SJCRH30 (cell line): ENCODE measurements around the gene SFT2D1. TPM values are rescaled to one million over a fixed set of nuclear protein-coding genes. Genes with fewer than 3 reads are reported as not detected.

Experiments
- DNase-seq, 2 experiments: peaks; one replicate each; pipeline ENCODE4 v3.0.0-alpha.2; 2015 to 2020
- H3K27ac ChIP-seq: fragments of 250-450 bp; sonication (Bioruptor Pico); 2 replicates; pipeline ENCODE4 v1.5.1; 2020; ENCODE audit warnings: mild to moderate bottlenecking, moderate library complexity
- H3K27me3 ChIP-seq: fragments of 250-450 bp; sonication (Bioruptor Pico); 2 replicates; pipeline ENCODE4 v1.5.1; 2020; ENCODE audit warnings: mild to moderate bottlenecking, moderate library complexity
- H3K36me3 ChIP-seq: fragments of 250-450 bp; sonication (Bioruptor Pico); 2 replicates; pipeline ENCODE4 v1.5.1; 2020; ENCODE audit warnings: mild to moderate bottlenecking, moderate library complexity
- H3K4me1 ChIP-seq: fragments of 250-450 bp; sonication (Bioruptor Pico); 2 replicates; pipeline ENCODE4 v1.5.1; 2020; ENCODE audit warnings: mild to moderate bottlenecking, moderate library complexity
- H3K4me3 ChIP-seq: fragments of 250-450 bp; sonication (Bioruptor Pico); 2 replicates; pipeline ENCODE4 v1.5.1; 2020; ENCODE audit warnings: mild to moderate bottlenecking, moderate library complexity
- H3K9me3 ChIP-seq: fragments of 250-450 bp; sonication (Bioruptor Pico); replicated peaks from 2 replicates; pipeline ENCODE4 v1.5.1; 2020; ENCODE audit warnings: mild to moderate bottlenecking, moderate library complexity
- total RNA-seq: library from RNA; depleted of rRNA; stranded (reverse); fragments of >200 nt; shearing (Covaris generic); gene quantifications from 2 replicates; pipeline ENCODE4 v1.2.3, GENCODE V29; 2014; rRNA removed

Gene SFT2D1
- total RNA-seq, 1 experiment from 2014 or later: 75.8 TPM

DNA sequence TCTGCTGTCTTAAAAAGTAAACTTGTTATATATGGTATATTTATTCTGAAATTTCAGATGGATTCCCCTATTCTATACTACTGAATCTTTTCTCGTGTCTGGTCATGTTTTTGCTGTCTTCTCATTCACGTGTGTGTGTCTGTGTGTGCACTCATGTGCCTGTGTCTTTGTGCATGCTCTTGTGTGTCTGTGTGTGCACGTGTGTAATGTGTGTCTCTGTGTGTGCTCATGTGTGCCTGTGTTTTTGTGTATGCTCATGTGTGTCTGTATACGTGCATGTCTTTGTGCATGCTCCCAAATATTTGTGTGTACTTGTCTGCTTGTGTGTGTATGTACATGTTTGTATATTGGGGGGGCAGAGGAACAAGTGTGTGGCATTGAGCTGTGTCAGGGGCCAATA lies 68.2 kb downstream of the SFT2D1 start:
- Histone ChIP-seq H3K9me3 (no peaks in the 10 kb centered on the region), H3K4me1 (no peaks in the 10 kb centered on the region), H3K36me3 (no peaks in the 10 kb centered on the region), H3K27me3 (peaks cover 4% of the 10 kb centered on the region; the same call in 1 of the 2 replicates), H3K4me3 (no peak overlapping the region), H3K27ac (no peak overlapping the region)
- DNase-seq: no peak

DNA sequence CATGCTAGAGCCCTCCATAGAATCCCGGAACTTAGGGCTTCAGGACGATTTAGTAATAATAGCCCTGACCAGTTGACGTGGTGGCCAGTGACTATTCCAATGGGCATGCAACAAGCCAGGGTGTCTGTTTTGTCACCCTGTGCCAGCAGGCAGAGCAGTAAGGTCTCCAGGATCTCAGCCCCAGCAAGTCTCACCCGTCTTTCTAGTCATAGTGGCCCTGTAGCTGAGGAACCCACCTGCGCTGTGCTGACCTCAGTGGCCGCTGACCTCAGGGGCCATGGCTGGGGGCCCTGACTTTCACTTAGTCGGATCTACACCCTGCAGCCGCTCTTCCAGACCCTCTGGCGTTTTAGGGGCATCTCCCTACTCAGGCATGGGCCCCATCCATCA lies 71.0 kb downstream of the SFT2D1 start:
- H3K4me3 ChIP-seq: no peak overlapping the region
- no peaks in the 10 kb centered on the region for H3K9me3 ChIP-seq
- no peaks in the 10 kb centered on the region for H3K36me3 ChIP-seq
- H3K27me3 ChIP-seq: peaks cover 22% of the 10 kb centered on the region
- H3K27ac ChIP-seq: no peak overlapping the region
- no peaks in the 10 kb centered on the region for H3K4me1 ChIP-seq
- DNase-seq: no peak

DNA sequence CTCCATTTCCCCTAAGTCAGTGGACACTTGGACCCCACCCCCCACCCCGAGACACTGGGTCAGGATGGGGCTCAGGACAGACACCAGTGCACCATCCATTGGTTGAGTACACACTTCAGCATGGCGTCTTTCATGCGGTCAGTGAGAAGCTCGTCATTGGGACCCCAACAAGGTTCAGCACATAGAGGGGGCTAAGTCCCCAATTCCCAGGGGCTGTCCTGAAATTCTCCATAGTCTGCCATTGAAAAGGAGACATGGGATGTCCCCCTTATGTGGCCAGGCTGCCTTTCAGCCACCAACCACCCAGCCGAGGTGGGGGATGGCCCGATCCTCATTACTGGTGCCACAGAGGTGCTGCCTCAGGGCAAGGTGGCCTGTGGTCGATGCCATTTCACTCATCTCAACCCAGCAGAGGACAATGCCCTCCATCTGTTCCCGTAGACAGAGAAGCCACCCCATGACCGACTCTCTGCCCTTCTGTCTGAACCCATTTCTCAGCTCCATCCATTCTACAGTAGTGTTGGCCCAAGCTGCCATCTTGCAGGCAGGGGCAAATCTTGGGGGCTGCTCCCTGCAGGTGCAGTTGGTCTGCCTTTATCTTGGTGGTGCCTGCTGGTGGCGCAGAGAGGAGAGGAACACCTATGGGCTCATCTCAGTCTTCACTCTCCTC lies 71.5 kb downstream of the SFT2D1 start:
- Histone ChIP-seq H3K27ac (no peak overlapping the region), H3K4me3 (no peak overlapping the region), H3K27me3 (peaks cover 22% of the 10 kb centered on the region), H3K36me3 (no peaks in the 10 kb centered on the region), H3K4me1 (no peaks in the 10 kb centered on the region), H3K9me3 (no peaks in the 10 kb centered on the region)
- DNase-seq: no peak

Other genes with a start within 250 kb of the SFT2D1 start
- gene TBXT, start 174.7 kb downstream of the SFT2D1 start, total RNA-seq: 0.20 TPM in 1 of 2 replicates, not detected in the other
- gene PRR18, start 34.2 kb downstream of the SFT2D1 start, total RNA-seq: 0.33 and 0.47 TPM in 2 replicates
- 76.0 and 89.2 TPM in 2 replicates for gene MPC1, start 40.4 kb upstream of the SFT2D1 start, total RNA-seq
- 0.12 and 0.15 TPM in 2 replicates for gene RAMACL, start 244.1 kb upstream of the SFT2D1 start, total RNA-seq